GM12878 (cell line): ENCODE data around the gene EPB41L4B. TPM values are rescaled to one million over a fixed set of nuclear protein-coding genes. Genes with fewer than 3 reads are reported as not detected.

ENCODE experiments used
- FOS ChIP-seq: IDR thresholded peaks from 3 replicates; pipeline ENCODE4 v1.6.1; 2011; ENCODE audit warnings: borderline replicate concordance; ENCODE audit not compliant: insufficient read length; ENCODE audit errors: extremely low read depth
- HDAC6 ChIP-seq: fragments of 200-600 bp; sonication (generic); IDR thresholded peaks from one replicate; pipeline ENCODE4 v1.8.0; 2017; ENCODE audit warnings: antibody characterized with exemption; ENCODE audit not compliant: unreplicated experiment
- MLLT1 ChIP-seq: fragments of 450-650 bp; IDR thresholded peaks from 2 replicates; pipeline ENCODE4 v1.6.1; 2016; ENCODE audit warnings: mild to moderate bottlenecking
- PAX5 ChIP-seq: IDR thresholded peaks from 2 replicates; pipeline ENCODE4 v1.6.1; 2011; ENCODE audit warnings: low read depth, low read length, borderline replicate concordance
- REST ChIP-seq: IDR thresholded peaks from 2 replicates; pipeline ENCODE4 v1.6.1; 2012; ENCODE audit warnings: mild to moderate bottlenecking, low read depth, low read length
- STAT1 ChIP-seq: fragments of 450-650 bp; conservative IDR thresholded peaks from 2 replicates; pipeline ENCODE4 v1.6.1; 2014; ENCODE audit warnings: antibody characterized with exemption, mild to moderate bottlenecking
- ZBTB33 ChIP-seq: fragments of 450-650 bp; IDR thresholded peaks from 2 replicates; pipeline ENCODE4 v1.6.1; 2017; ENCODE audit warnings: mild to moderate bottlenecking
- ZNF274 ChIP-seq: IDR thresholded peaks from one replicate; pipeline ENCODE4 v1.8.0; 2011; ENCODE audit not compliant: insufficient read length, insufficient read depth
- polyA plus RNA-seq, 11 experiments: library from polyadenylated mRNA; depleted of rRNA in 4 of 11; unstranded in 6 of 11; stranded (reverse) in 5 of 11; fragments of >200 nt; fragmentation: Nextera tagmentation in 4 of 11; fragmentation: Illumina TruSeq in 1 of 11; extraction: Ambion mirVana in 4 of 11; extraction: Trizol in 1 of 11; gene quantifications; 1 replicate in 1 of 11; 2 replicates in 10 of 11; pipeline versions ENCODE4 v1.2.1 to v1.2.3, GENCODE V29; 2011 to 2016; ENCODE audit warnings: inconsistent platforms in 2 of 11, missing spikeins in 2 of 11, low read depth in 1 of 11
- total RNA-seq, 4 experiments: library from RNA; depleted of rRNA in 3 of 4; stranded (reverse); fragments of >200 nt in 3 of 4; fragmentation: Illumina TruSeq in 1 of 4; extraction: Trizol in 1 of 4; gene quantifications; 2 replicates each; pipeline versions ENCODE4 v1.2.1 to v1.2.3, GENCODE V29; 2013 to 2021

Gene EPB41L4B
- total and polyA plus RNA-seq, 10 of the 15 experiments (the other 5 are each of a cell fraction or from before 2014, with no cell fraction given), result 0.04 to 0.75 (median 0.13) TPM; not detected in 1

GRCh38 chr9:109270971-109271925, 49.6 kb downstream of the EPB41L4B start (continued):
- no peak for TF ChIP-seq ZBTB33
- no peak for TF ChIP-seq PAX5
- TF ChIP-seq MLLT1, result no peak
- no peak for TF ChIP-seq ZNF274
- TF ChIP-seq HDAC6, result no peak
- TF ChIP-seq REST, result no peak
- TF ChIP-seq FOS, result no peak
- no peak for TF ChIP-seq STAT1
